ENCODE results near the gene DDX47. TPM values are rescaled to one million over a fixed set of nuclear protein-coding genes. Genes with fewer than 3 reads are reported as not detected.

Gene DDX47
- total and polyA plus RNA-seq, 4 donors = 20.2 to 37.2 (median 25.9) TPM

DNA sequence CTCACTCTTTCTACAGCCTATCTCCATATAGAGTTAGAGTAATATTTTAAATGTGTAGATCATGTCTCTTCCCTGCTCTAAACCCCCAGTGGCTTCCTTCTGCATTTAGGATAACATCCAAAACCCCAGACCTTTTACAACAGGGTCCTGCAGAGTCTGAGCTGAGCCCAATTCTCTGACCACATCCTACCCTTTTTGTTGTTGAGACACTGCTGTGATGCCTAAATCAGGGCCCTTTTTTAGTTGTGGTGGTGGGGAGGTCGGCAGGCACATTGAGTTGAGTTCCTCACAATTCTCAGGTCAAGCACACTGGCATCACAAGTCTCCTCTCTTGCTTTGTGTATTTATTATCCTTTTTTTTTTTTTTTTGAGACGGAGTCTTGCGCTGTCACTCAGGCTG is 1.8 kb upstream of the DDX47 start:
- TF ChIP-seq CTCF (IDR thresholded peaks at IDR 0.05; ENCODE audit: low read depth, low read length, missing input control) (no peak), NR2F2 (IDR thresholded peaks at IDR 0.05) (no peak), JUND (IDR thresholded peaks at IDR 0.05) (no peak), REST (IDR thresholded peaks at IDR 0.05) (no peak), FOXA1 (IDR thresholded peaks at IDR 0.05) (no peak), HNF4G (IDR thresholded peaks at IDR 0.05) (no peak), TAF1 (conservative IDR thresholded peaks at IDR 0.05) (no peak), FOXA2 (IDR thresholded peaks at IDR 0.05) (no peak), GABPA (IDR thresholded peaks at IDR 0.05 in 1 of 2, conservative IDR thresholded peaks at IDR 0.05 in 1 of 2) (no peak), YY1 (IDR thresholded peaks at IDR 0.05) (no peak), EGR1 (IDR thresholded peaks at IDR 0.05; ENCODE audit: low read depth in 2 of 2) (no peak), RAD21 (IDR thresholded peaks at IDR 0.05) (no peak), HNF4A (conservative IDR thresholded peaks at IDR 0.05) (no peak), SP1 (IDR thresholded peaks at IDR 0.05) (no peak), ZBTB33 (IDR thresholded peaks at IDR 0.05) (no peak), RXRA (IDR thresholded peaks at IDR 0.05) (no peak)
- TF ChIP-seq, protein P1, sequence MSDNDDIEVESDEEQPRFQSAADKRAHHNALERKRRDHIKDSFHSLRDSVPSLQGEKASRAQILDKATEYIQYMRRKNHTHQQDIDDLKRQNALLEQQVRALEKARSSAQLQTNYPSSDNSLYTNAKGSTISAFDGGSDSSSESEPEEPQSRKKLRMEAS (IDR thresholded peaks at IDR 0.05) = no peak
- TF ChIP-seq, protein P2, sequence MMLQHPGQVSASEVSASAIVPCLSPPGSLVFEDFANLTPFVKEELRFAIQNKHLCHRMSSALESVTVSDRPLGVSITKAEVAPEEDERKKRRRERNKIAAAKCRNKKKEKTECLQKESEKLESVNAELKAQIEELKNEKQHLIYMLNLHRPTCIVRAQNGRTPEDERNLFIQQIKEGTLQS (IDR thresholded peaks at IDR 0.05) = no peak
- Histone ChIP-seq H3K27me3 (ENCODE audit: control insufficient read depth in 4 of 4, insufficient read depth in 4 of 4, low read length in 3 of 4) (no peaks in the 10 kb centered on the region), H3K27ac (ENCODE audit: low read depth in 1 of 2, low read length in 2 of 2) (no peak overlapping the region), H3K9me3 (ENCODE audit: control insufficient read depth in 4 of 4, low read length in 3 of 4) (no peaks in the 10 kb centered on the region), H3K4me1 (ENCODE audit: control insufficient read depth in 4 of 4, insufficient read depth in 4 of 4, low read length in 3 of 4) (peaks cover 0 to 18% (median 10%) of the 10 kb centered on the region in 4 donors), H3K9ac (ENCODE audit: low read depth in 1 of 2, low read length in 2 of 2) (no peak overlapping the region), H3K36me3 (ENCODE audit: control insufficient read depth in 4 of 4, insufficient read depth in 3 of 4, low read depth in 1 of 4, low read length in 3 of 4) (peaks cover 0 to 2% (median 0%) of the 10 kb centered on the region in 4 donors), H3K4me3 (ENCODE audit: low read depth in 1 of 3, low read length in 3 of 3) (no peak overlapping the region)
- no peak for DNase-seq (ENCODE audit: low spot score)
- WGBS = 90% methylated on average over 3 of the region's 3 CpGs
